ENCODE measurements around the gene SPARCL1.

DNA sequence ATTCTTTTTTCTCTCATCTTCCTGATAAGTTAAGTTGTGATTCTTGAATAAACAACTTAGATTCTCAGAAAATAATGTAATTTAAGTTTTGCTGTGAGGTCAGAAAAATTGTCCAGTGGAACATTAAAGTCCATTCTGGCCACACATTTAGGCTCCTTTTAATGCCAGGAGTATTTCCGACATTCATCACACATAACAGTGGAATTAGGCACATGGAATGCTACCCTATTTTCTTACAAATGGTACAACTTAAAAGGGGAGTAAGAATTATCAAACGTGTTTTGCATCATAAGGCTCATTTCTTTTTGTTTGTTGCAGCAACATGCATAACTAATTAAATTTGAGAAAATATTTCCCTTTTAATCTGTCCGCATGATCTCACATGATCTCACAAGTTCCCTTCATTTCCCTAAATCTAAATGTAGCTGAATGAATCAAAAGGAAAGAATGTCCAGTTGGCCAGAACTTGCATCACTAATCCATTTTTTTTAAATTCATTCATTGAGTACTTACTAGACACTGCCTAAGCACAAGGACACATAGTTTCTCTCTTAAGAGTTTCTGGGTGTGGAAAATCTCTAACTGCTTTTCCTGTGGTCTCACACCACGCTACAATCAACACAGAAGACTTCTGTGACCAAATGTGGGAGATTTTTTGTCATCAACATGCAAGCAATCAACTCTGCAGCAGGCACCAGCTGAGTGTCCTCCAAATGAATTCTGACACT lies 22.0 kb downstream of the SPARCL1 start:
- TF ChIP-seq, protein P1, sequence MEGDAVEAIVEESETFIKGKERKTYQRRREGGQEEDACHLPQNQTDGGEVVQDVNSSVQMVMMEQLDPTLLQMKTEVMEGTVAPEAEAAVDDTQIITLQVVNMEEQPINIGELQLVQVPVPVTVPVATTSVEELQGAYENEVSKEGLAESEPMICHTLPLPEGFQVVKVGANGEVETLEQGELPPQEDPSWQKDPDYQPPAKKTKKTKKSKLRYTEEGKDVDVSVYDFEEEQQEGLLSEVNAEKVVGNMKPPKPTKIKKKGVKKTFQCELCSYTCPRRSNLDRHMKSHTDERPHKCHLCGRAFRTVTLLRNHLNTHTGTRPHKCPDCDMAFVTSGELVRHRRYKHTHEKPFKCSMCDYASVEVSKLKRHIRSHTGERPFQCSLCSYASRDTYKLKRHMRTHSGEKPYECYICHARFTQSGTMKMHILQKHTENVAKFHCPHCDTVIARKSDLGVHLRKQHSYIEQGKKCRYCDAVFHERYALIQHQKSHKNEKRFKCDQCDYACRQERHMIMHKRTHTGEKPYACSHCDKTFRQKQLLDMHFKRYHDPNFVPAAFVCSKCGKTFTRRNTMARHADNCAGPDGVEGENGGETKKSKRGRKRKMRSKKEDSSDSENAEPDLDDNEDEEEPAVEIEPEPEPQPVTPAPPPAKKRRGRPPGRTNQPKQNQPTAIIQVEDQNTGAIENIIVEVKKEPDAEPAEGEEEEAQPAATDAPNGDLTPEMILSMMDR (optimal IDR thresholded peaks at IDR 0.05 in 1 of 3, IDR thresholded peaks at IDR 0.05 in 1 of 3, conservative IDR thresholded peaks at IDR 0.05 in 1 of 3; ENCODE audit: extremely low read depth in 1 of 3, insufficient read depth in 2 of 3, low read length in 3 of 3): no peak
- TF ChIP-seq EZH2 (IDR thresholded peaks at IDR 0.05; ENCODE audit: low read length): no peak
